GM18858 (cell line): ENCODE measurements around the gene ULK4.
"Not testable (repeated sequence)": the region's sequence is repeated elsewhere in the genome, so short reads cannot be mapped to it uniquely, and the experiment has no call there.

ENCODE experiments used
- ATAC-seq: cut with Tn5 transposase; IDR thresholded peaks from one replicate; pipeline ENCODE4 v1.9.1; 2021; ENCODE audit not compliant: unreplicated experiment

Gene ULK4

GRCh38 chr3:41284934-41285333 lies 677.0 kb downstream of the ULK4 start:
- not testable (repeated sequence) for ATAC-seq

- ATAC-seq: no peak
These were observed 684.0 kb downstream of the ULK4 start for GRCh38 chr3:41277790-41278465.

GRCh38 chr3:41276191-41276590 lies 685.7 kb downstream of the ULK4 start:
- ATAC-seq: no peak

- no peak for ATAC-seq
These were observed 686.8 kb downstream of the ULK4 start for GRCh38 chr3:41274944-41275668.

- ATAC-seq: no peak
These were observed 689.2 kb downstream of the ULK4 start for GRCh38 chr3:41272667-41273066.

GRCh38 chr3:41267975-41268640 lies 693.8 kb downstream of the ULK4 start:
- no peak for ATAC-seq

GRCh38 chr3:41265823-41266273 lies 696.1 kb downstream of the ULK4 start:
- ATAC-seq: no peak

- no peak for ATAC-seq
These were observed 696.8 kb downstream of the ULK4 start for GRCh38 chr3:41265011-41265545.

GRCh38 chr3:41260063-41260450 lies 701.8 kb downstream of the ULK4 start:
- no peak for ATAC-seq

- no peak for ATAC-seq
These were observed 702.3 kb downstream of the ULK4 start for GRCh38 chr3:41259449-41260062.

GRCh38 chr3:41258239-41258800 lies 703.6 kb downstream of the ULK4 start:
- no peak for ATAC-seq

- ATAC-seq: no peak
These were observed 710.3 kb downstream of the ULK4 start for GRCh38 chr3:41251593-41251992.

GRCh38 chr3:41250825-41251224 lies 711.1 kb downstream of the ULK4 start:
- ATAC-seq: no peak

- no peak for ATAC-seq
These were observed 712.6 kb downstream of the ULK4 start for GRCh38 chr3:41249318-41249717.

- ATAC-seq: no peak
These were observed 713.4 kb downstream of the ULK4 start for GRCh38 chr3:41248525-41248924.

GRCh38 chr3:41247055-41248004 lies 714.6 kb downstream of the ULK4 start:
- no peak for ATAC-seq

GRCh38 chr3:41244620-41245336 lies 717.1 kb downstream of the ULK4 start:
- ATAC-seq: no peak

GRCh38 chr3:41243183-41243582 lies 718.7 kb downstream of the ULK4 start:
- no peak for ATAC-seq
